ENCODE data around the gene ELANE.

GRCh38 chr19:888581-889385, 36.7 kb downstream of the ELANE start:
- TF ChIP-seq, protein P1, sequence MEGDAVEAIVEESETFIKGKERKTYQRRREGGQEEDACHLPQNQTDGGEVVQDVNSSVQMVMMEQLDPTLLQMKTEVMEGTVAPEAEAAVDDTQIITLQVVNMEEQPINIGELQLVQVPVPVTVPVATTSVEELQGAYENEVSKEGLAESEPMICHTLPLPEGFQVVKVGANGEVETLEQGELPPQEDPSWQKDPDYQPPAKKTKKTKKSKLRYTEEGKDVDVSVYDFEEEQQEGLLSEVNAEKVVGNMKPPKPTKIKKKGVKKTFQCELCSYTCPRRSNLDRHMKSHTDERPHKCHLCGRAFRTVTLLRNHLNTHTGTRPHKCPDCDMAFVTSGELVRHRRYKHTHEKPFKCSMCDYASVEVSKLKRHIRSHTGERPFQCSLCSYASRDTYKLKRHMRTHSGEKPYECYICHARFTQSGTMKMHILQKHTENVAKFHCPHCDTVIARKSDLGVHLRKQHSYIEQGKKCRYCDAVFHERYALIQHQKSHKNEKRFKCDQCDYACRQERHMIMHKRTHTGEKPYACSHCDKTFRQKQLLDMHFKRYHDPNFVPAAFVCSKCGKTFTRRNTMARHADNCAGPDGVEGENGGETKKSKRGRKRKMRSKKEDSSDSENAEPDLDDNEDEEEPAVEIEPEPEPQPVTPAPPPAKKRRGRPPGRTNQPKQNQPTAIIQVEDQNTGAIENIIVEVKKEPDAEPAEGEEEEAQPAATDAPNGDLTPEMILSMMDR (conservative IDR thresholded peaks at IDR 0.05; ENCODE audit: low read length) = no peak
- no peak for TF ChIP-seq EZH2phosphoT487 (IDR thresholded peaks at IDR 0.05; ENCODE audit: borderline replicate concordance)
